Stimulated activated CD8-positive, alpha-beta memory T cell treated with anti-CD3 and anti-CD28 coated beads, Interleukin-4, amount 100 ng/mL, for 4 hours (primary cell): ENCODE data around the gene SPDYE3.
"Not testable (repeated sequence)": the region's sequence is repeated elsewhere in the genome, so short reads cannot be mapped to it uniquely, and the experiment has no call there.

Experiments
- DNase-seq, 2 donors: peaks; one replicate each; pipeline ENCODE4 v3.0.0-alpha.2; 2020; ENCODE audit warnings: low read depth in 2 of 2, low spot score in 1 of 2

The SPDYE3 gene, protein sequence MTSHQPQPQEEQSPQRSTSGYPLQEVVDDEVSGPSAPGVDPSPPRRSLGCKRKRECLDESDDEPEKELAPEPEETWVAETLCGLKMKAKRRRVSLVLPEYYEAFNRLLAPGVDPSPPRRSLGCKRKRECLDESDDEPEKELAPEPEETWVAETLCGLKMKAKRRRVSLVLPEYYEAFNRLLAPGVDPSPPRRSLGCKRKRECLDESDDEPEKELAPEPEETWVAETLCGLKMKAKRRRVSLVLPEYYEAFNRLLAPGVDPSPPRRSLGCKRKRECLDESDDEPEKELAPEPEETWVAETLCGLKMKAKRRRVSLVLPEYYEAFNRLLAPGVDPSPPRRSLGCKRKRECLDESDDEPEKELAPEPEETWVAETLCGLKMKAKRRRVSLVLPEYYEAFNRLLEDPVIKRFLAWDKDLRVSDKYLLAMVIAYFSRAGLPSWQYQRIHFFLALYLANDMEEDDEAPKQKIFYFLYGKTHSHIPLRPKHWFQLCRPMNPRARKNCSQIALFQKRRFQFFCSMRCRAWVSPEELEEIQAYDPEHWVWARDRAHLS

DNA sequence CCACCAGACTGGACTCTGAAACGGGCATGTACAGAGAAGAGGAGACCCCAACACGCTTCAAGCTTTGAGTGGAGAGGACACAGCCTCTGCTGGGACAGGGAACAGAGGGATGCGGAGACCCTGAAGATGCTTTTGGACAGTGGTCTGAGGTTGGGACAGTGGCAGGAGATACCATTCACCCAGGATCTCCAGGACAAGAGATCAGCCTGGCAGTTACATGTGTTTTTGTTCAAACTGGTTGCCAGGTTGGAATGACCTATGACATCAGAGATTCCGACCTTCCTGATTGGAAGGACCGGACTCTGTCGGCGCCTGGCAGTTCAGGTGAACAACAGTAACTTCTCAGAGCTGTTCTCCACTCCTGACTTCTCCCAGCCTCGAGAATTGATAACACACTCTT is at the start of gene SPDYE3:
Gene SPDYE3 (plus strand): TSS at position 301 of the 400 bp plus-strand sequence. CDS start 184 bp downstream, outside the sequence.
- DNase-seq: not testable (repeated sequence)

DNA sequence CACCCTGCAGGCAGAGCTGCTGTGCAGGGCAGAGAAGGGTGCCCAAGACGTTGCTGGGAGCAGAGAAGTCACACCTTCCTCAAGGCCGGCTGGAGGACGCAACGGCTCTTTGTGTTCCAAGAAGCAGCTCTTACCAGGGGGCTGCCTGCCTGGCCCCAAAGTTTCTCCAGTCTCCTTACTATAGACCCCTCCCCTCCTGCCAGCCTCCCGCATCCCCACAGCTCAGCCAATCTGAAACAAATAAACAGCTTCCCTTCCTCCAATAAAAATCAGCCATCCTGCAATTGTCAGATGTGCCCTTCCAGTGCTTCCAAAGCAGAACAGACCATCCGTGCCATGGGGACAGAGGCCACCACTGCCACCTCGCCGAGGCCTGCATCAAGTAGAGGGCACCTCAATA is 47.5 kb upstream of the SPDYE3 start:
- DNase-seq: not testable (repeated sequence)

DNA sequence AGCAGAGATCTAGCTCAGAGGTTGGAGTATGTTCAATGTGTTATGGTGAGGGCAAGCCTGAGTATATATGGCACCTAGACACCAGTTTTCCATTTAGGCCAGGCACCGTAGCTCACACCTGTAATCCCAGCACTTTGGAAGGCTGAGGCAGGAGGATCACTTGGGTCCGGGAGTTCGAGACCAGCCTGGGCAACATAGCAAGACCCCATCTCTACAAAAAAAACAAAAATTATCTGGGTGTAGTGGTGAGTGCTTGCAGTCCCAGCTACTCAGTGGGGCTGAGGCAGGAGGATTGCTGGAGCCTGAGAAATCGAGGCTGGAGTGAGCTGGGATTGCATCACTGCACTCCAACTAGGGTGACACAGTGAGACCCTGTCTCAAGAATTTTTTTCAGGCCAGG is 44.6 kb upstream of the SPDYE3 start:
- DNase-seq: not testable (repeated sequence)

DNA sequence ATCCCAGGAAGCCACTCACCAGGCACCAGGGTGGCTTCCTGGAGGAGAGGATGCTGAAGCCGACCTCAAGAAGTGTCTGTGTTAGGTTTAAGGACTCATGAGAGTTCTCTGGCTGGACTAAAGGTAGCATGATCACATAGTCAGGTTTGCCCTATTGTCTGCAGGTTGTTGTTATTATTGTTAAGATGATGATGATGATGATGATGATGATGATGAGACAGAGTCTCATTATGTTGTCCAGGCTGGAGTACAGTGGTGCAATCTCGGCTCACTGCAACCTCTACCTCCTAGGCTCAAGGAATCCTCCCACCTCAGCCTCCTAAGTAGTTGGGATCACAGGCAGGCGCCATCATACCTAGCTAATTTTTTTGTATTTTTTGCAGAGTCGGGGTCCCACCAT is 43.3 kb upstream of the SPDYE3 start:
- not testable (repeated sequence) for DNase-seq

DNA sequence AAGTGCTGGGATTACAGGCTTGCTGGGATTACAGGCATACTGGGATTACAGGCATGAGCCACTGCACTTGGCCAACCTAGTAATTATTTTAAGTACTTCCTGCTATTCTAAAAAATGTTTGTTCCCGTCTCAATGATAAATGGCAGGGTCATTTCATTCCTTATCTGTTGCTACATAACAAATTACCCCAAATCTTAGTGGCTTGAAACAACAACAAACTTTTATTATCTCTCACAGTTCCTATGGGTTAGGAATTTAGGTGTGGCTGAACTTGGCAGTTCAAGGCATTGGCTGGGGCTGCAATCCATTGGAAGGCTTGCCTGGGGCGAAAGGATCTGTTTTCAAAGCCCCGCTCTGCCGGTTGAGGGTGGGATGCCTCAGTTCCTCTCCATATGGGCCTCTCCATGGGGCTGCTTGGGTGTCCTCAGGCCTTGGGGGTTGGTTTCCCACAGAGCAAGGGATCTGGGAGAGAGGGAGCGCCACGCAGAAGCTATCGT is 42.8 kb upstream of the SPDYE3 start:
- not testable (repeated sequence) for DNase-seq

DNA sequence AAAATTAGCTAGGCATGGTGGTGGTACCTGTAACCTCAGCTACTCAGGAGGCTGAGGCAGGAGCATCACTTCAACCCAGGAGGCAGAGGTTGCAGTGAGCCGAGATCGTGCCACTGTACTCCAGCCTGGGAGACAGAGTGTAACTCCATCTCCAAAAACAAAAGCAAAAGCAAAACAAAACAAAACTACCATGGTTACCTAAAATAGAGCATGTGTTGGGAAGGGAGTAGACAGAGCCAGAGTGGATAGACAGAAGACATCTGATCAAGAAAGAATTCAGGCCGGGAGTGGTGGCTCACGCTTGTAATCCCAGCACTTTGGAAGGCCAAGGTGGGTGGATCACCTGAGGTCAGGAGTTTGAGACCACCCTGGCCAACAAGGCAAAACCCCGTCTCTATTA is 41.7 kb upstream of the SPDYE3 start:
- not testable (repeated sequence) for DNase-seq

DNA sequence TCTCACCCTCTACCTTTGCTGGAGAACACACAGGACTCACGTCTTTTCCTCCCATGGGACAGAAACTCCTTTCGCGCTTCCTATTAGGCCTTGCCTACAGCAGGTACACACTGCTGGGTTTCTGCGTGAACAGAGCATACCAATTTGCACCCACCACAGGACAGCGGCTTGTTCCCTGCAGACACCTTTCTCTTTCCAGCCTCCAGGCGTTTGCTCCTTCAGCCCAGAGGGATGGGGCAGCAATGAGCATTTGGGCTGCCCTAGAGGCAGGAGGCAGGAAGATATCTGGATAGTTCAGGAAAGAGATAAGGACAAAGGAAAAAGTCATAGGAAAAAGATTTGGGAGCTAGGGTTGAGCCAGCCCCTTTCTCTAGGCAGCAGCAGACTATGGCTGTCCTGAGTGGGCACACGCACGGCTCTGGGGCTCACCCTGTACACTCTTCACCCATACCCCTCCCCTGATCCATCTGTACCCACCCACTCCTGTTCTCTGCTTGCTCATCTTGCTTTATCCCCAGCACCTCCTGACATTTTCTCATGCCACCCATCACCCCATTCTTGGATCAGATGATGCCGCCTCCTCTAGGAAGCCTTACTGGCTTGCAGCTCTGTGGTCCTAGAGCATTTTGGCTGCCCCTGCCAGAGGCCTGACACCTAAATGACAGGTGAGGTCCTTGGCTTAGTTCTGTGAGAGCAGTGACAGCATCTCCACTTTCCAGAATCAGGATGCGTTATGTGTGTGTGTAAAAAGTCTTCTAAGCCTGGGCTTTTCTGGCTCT is 40.7 kb upstream of the SPDYE3 start:
- DNase-seq: no peak

DNA sequence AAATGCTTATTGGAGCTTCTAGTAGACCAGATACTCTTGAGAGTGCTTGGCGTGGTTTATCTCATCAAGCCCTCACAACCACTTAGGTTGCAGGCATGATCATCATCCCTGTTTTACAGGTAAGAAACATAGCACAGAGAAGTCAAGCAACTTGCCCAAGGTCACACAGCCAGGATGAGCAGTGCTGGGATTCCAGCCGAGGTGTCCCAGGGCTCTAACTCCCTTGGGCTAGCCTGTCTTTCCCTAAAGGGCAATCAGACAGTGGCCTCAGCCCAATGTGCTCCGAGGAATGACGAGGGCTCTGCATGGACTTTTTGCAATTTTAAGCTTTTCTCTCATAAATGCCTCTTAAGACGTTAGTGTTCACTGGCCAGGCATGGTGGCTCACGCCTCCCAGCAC is 39.9 kb upstream of the SPDYE3 start:
- DNase-seq: no peak

DNA sequence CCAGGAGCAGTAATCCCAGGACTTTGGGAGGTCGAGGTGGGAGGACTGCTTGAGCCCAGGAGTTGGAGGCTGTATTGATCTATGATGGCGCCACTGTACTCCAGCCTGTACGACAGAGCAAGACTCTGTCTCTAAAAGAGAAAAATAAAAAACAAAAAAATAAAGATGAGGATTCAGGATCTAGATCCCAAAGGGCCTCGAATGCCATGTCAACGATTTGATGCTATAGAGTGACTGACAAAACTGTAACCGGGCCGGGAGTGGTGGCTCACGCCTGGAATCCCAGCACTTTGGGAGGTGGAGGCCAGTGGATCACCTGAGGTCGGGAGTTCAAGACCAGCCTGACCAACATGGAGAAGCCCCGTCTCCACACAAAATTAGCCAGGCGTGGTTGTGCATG is 38.6 kb upstream of the SPDYE3 start:
- not testable (repeated sequence) for DNase-seq

DNA sequence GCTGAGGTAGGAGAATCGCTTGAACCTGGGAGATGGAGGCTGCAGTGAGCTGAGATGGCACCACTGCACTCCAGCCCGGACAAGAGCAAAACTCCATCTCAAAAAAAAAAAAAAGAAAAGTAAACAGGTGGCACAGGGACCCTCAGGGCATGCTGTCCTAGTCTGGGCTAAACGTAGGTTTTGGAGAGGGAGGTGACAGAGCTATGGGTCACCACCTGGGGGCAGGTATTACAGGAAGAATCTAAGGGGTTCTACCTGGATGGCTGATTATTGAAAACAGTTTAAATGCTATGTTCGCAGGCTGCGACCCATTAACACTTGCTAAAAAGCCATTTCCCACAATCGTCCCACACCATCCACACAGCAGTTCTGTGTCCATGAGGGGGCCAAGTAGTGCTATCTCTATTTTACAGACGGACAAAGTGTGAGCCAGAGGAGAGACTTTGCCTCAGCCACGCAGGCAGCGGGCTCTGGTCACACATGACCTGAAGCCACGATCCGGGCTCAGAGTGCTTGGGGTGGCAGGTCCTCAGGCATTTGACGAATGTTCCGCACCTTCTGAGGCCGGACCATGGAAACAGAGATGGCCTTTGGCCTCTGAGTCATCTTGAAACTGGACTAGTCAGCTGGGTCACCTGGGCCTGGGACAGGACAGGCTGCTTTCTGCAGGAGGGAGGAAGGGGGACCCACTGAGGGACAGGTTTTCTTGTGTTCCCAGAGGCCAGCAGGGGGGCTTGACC is 38.0 kb upstream of the SPDYE3 start:
- DNase-seq: not testable (repeated sequence)

DNA sequence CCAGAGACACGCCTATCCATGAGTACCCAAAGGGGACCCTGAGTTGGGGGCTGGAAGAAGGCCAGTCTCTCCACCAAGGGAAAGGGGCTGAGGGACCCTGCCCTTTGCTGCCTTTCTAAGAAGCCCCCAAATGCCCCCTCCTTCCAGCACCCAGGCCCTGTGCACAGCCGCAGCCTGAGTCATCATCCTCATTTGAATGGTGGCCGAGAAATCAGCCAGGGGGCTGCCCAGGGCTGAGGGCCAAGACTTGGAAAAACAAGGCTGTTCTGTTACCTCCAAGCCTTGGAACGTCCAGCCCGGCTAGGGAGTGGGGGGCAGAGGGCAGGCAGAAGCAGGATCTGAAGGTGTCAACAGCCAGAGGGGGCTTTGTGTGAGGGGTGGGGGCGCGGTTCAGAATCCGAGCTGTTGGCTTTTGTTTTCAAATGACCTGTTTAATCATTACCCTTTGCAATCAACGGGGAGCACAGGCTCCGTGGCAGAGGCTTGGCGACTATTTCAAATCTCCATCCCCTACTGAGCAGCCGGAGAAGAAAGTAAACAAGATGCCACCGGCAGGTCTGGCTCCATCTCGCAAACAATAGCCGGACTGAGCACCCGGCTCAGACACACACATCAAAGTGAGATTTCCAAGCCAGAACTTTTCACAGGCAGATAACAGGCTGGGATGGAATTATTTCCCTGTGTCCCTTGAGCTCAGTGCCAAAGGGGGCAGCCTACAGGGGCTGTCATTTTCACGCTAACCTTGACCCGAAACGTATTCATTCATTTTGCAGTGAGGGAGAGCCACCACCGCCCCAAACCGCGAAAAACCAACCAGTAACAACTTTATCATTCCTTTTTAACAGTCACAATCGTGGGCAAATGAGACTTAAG is 37.2 kb upstream of the SPDYE3 start:
- not testable (repeated sequence) for DNase-seq

DNA sequence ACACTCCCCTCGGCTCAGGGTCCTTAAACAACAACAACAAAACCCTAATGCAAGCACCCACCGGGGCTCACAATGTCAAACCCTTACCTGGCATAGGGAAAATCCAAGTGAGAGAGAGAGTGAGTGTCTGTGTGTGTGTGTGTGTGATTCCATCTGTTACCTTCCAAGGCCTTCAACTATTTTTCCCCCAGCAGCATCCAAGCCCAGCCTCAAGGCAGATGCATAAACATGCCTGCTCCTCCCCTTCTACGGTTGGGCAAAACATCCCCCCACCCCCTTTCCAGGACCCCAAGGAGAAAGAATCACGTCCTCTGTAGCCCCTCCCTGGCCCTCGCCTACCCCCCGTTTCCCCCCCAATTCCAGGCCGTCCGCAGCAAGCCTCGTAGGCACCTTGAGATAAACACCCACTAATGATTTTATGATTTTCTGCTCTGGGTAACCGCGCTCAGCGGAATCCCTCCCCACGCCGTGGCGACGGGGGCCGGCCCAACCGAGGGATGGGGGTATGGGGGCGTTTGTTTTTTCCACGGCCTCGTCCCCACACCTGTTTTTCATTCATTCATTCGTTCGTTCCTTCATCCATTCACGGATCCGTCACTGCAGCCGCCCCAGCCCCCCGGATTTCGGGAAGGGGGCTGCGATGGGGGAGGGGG is 36.4 kb upstream of the SPDYE3 start:
- peak in 1 of 2 donors; percentile 4 for DNase-seq

DNA sequence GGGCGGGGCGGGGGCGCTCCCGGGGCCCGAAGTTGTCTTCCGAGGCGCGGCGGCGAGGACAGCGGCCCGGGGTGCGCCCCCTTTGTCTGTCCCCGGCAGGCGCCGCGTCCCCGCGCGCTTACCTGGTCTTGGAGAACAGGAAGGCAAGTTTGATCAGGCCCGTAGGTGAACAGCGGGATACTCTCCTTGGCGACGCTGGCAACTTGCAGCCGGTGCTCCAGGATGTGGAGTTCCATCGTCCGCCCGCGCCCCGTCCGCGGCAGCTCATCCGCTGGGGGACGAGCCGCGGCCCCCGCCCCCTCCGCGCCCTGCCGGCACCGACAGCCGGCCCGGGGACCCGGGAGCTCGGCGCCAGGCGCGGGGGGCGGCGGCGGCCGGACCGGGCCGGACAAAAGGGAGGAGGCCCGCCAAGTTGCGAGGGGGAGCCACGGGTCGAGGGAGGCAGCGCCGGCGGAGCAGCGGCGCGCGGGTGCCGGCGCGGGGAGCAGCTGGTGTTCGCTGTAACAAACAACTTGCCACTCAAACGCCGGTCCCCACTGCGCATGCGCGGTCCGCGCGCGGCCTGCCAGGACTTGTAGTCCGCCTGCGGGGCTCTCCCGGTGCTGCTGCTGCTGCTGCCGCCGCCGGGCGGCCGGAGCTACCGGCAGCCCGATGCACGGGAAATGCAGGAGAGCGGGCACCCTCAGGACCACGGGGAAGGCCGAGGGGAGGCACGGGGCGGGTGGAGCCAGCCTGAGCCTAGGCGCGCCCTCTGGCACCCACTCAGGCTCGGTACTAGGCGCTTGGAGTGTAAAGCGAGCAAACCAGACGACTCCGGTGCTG is 35.6 kb upstream of the SPDYE3 start:
- peak; percentile 96 to 98 for DNase-seq

DNA sequence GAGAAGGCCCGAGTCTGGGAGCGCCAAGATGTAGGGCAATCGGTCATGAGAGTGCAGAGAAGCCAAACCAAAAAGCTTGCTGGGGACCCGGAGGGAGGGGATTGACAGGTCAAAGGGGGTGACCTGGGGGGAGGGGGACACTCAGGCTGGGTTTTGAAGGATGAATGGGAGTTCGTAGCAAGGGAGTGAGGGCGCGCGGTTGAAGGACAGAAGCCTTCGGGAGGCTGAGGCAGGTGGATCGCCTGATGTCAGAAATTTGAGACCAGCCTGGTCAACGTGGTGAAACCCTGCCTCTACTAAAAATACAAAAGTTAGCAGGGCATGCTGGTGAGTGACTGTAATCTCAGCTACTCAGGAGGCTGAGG is 35.0 kb upstream of the SPDYE3 start:
- not testable (repeated sequence) for DNase-seq

DNA sequence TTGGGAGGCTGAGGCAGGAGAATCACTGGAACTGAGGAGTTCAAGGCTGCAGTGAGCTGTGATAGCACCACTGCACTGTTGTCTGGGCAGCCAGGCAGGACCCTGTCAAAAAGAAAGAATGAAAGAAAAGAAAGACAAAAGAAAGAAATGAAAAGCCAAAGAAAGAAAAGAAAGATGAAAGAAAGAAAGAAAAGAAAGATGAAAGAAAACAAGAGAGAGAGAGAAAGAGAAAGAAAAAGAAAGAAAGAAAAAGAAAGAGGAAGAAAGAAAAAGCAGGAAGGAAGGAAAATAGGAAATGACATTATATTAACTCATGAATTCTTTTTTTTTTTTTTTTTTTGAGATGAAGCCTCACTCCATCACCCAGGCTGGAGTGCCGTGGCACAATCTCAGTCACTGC is 32.4 kb upstream of the SPDYE3 start:
- DNase-seq: no peak

DNA sequence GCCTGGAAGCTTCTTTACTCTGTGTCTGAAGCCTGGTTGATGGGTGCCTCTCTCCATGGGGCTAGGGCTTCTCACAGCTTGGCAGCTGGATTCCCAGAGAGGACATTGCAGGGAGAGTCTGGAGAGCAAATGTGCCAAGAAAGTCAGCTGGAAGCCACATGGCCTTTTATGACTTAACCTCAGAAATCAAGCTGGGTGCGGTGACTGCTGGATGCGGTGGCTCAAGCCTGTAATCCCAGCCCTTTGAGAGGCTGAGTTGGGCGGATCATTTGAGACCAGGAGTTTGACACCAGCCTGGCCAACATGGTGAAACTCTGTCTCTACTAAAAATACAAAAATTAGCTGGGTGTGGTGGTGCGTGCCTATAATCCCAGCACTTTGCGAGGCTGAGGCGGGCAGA is 31.4 kb upstream of the SPDYE3 start:
- DNase-seq: not testable (repeated sequence)

DNA sequence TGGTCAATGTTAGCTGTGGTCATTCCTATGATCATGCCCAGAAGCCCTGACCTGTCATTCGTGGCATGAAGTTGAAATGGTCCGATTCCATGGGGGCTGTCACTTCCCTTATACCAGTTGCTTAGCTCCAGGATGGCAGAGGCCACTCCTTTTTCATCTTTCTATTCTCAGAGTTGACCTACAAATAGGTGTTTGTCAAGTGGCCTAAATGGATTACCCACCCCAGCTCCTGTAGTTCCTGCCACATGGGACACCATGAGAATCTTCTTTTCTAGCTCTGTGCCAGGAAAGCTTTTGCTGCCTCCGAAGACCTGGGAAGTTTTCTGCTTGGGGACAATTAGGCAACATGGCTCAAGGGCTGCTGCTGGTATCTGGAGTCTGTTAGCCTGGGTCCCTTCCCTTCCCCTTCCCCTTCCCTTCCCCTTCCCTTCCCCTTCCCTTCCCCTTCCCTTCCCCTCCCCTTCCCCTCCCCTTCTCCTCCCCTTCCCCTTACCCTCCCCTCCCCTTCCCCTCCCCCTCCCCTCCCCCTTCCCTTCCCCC is 25.4 kb upstream of the SPDYE3 start:
- DNase-seq: not testable (repeated sequence)

DNA sequence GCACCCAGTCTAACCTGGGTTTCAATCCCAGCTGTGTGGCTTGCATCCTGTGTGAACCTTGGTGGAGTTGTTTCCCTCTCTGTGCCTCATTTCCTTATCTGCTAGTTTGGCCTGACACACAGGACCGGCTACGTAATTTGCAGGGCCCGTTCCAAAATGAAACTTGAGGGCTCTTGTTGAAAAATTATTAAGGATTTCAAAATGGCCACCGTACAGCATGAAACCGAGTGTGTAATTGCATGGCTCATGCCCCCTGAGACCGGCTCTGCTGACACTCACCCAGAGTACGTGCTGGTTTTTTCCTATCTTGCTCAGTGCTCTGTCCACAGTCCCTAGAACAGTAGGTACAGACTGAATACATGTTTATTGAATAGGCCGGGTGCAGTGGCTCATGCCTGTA is 24.4 kb upstream of the SPDYE3 start:
- not testable (repeated sequence) for DNase-seq
